Amniotic stem cell (primary cell): ENCODE results near the gene SNX25.

Experiments
- DNase-seq: peaks from one replicate; lab custom pipeline; 2025; lab: John Stamatoyannopoulos, UW

Gene SNX25

DNA sequence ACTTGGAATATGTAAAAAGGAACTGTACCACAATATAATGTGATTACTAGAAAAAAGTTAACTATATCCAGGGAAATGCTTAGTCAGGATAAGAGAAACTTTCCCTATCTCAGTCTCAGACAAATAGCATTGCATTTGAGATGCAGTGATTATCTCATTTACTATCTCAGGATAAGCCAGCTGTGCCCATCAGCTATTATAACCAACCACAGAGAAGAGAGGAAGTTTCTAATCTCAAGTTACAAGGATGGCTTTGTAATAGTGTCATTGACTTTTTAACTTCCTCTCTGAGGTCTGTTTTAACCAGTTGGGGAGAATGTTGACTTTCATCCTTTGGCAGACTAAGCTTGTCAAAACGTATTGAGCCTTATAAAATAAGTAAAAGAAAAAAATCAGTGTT, 56.5 kb downstream of the SNX25 start:
- no peak for DNase-seq

DNA sequence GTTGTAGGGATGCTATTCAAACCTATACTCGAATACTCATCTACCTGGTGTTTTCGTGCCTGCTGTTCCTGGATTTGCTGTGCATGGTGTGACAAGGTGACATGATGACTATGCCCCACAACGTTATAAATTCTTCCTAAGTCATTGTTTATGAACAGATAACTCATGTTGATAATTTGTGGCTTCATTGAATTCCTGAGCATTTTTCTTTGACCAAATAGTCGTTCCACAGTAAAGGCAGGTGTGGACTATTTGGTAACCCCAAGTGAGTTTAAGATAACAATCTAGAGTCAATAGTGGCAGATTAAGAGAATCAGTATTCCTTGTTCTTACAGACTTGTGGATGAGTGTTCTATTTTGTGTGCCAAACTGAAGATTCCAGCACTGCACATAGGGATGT, 59.9 kb downstream of the SNX25 start:
- no peak for DNase-seq

DNA sequence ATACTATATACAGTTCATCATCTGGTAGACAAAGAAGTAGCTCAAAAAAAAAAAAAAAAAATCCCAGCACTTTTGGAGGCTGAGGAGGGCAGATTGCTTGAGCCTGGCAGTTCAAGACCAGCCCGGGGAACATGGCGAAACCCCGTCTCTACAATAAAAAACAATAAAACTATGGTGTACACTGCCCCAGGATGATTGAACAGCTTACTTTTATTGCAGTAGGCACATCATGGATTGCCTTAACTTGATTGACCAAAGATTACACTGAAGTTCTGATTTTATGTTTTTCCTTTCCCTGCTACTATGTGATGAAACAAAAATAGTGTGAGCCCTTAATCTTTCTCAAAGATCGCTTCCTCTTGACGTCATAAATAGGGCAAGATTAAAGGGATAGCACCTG, 60.6 kb downstream of the SNX25 start:
- DNase-seq = no peak

DNA sequence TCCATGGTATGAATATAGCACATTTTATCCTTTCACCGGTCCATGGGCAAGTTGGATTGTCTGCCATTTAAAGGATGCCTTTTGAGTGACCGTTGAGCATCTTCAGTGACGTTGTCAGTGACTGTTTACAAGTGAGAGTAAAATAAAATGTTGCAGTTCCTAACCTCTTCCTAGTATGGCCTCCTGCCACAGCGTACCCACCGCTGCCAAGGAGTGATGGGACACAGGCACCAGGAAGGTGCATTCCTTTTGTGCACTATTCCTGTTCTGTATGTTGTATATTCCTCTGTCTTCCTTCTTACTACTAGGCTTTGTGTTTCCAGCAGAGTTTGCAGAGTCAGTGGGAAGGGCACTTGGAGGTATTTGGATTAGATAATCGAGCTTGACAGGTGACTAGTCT, 61.5 kb downstream of the SNX25 start:
- DNase-seq = no peak

DNA sequence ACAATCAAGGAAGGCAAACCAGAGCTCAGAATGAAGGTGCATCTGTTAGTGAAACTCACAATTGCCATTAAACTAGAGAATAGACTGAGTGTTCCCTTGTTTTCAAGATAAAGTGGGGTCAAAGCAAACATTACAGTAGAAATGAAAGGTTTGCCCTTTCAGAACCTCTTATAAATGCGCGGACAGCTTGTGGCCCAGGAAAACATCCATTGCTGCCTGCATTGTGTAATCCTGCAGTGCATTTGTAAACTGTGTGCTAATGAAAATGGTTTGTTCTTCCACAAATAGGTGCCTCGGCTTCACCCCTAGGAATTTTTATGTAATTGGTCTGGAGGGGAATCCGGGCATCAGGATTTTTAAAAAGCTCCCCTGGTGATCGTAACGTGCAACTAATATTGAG, 62.8 kb downstream of the SNX25 start:
- no peak for DNase-seq

DNA sequence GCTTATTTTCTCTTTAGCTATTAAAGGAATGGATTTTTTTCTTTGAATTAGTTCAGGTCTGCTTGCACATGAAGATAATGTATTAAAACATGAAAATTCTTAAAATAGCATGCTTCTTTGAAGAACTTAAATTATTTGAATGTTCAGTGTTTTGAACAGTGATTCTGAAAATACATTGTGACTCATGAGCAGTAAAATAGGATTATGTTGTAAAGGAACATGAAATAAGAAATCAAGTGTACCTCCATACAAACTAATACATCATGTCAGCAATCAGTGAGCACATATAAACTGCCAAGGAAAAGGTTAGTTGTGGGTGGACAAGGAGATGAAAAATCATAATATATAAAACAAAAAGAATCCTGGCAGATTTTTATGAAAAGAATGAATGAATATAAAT, 66.1 kb downstream of the SNX25 start:
- DNase-seq = no peak

DNA sequence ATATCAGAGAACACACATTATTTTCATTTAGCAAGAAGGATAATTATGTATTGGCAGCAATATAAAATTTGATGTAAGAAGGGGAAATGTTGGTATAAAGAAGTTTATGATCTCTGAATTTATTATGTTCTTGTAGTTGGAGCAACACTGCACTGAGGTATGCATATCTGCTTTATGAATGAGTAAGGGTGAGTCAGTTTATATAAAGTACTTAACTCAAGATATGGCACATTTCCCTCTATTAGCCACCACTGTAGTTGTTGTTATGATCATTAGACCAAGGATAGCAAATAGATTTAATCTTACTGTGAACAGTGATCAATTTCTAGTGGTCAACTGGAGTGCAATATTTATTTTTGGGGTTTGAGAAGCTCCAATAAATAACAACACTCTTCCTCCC, 66.6 kb downstream of the SNX25 start:
- DNase-seq = no peak

DNA sequence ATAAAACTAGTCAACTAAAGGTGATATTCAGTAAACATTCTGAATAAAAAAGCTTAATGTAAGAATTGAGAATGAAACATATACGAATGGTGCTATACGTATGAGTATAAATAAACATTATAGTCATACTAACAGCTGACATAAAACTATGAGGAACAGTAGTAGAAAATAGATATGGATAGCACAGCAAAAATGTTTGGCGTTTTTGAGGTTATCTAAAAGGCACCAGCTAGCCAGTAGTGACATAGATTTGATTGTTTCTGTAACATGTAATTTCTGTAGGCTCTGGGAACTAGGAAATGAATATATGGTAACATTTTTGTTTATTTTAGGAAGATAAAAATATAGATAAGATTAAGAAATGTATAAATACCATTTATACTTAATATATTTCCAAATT, 69.3 kb downstream of the SNX25 start:
- DNase-seq = no peak

DNA sequence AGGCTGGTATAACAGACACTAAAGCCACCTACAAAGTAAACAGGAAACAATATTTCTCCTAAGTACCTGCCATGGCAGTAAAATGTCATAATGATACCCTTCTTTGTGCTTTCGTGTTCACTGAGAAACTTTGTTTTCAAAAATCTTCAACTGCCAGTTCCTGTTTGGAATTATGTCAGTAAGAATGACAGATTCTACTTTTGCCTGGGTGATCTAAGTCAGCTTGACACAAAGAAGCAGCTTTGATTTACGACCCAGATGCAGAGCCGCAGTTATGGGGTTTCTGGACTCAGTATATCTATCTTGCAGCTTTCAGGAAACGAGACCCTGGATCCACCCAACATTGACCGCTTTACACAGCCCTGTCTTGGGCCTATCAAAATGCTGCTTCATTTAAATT, 71.2 kb downstream of the SNX25 start:
- DNase-seq = no peak

DNA sequence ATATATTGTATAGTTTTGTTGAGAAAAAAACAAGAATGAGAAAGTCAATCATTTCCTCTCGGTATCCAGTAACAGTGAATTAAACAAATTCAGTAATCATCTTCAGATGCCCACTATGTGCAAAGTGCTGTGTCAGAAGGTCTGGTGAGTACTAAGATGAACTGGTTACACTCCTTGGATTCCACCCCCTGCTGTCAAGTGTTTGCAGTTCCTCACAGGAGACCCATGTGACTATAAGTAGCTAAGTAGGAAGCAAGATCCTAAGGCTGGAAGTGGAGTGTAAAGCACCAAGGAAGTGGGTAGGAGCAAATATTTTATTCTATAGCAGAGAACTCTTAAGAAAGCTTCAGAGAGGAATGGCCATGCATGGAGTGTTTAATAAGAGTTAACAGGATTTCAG, 73.6 kb downstream of the SNX25 start:
- DNase-seq = no peak

DNA sequence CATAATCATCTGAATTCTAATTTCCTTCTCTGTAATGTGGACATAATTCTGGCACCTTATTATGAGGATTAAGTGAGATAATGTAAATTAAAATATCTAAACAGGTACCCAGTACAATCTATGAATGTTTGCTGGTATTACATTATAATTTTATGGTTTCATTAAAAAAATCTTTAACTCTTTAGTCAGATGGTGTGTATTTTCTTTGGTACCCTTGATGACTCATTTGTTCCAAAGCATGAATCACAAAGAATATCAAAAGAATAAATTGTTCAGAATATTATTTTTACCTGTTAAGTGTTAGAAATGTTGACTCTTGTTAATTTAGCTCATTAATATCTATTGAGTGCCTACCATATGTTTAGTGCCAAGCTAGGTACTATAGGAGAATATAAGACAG, 74.3 kb downstream of the SNX25 start:
- DNase-seq = peak; percentile 4

DNA sequence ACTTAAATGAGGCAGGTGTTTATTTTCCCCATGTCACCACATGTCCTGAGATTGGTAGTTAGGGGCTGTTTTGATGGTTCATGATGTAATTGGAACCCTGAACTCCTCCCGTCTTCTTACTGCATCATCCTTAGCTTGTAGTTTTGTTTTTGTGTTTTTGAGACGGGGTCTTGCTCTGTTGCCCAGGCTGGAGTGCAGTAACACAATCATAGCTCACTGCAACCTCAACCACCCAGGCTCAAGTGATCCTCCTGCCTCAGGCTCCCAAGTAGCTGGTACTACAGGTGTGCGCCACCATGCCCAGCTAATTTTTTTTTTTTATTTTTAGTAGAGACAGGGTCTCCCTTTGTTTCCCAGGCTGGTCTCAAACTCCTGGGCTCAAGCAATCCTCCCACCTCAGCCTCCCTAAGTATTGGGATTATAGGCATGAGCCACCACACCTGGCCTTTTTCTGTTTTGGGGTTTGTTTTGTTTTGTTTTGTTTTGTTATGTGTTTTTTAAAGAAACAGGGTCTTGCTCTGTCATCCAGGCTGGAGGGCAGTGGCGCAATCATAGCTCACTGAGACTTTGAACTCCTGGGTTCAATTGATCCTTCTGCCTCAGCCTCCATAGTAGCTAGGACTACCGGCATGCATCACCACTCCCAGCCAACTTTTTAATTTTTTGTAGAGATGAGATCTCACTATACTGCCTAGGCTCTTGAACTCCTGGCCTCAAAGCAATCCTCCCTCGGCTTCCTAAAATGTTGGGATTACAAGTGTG, 76.4 kb downstream of the SNX25 start:
- no peak for DNase-seq

DNA sequence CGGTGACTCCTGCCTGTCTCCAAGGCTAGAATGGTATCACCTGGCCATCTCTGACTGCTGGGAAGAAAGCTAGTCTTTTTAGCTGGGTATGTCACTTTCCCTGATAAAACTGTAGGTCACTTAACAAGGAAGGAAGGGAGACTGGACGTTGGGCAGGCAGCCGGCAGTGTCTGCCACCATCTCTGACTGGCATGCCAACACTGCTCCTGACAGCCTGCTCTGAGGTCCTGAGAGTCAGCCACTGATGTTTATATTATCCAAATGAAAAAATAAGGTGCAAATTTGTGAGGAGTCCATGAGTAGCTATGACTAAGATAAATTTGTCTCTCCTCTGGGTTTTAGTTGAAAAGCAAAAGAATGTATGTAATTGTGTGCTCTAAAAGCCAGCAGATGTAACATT, 77.2 kb downstream of the SNX25 start:
- no peak for DNase-seq

DNA sequence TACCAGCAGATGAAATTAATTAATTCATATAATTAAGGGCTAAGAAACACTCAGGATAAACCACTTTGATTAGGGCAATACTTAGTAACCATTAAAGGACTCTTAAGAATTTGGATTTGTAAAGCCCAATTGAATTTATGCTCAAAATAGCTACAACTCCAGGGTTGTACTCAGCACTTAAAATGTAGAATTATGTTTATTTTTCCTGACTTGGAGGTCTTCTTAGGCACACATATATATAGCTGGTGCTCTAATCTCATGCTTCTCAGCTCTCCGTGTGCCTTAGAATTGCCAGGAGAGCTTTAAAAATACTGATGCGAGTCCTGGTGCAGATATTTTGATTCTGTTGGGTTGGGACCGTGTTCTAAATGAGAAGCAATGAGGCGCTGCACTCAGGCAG, 77.6 kb downstream of the SNX25 start:
- no peak for DNase-seq

DNA sequence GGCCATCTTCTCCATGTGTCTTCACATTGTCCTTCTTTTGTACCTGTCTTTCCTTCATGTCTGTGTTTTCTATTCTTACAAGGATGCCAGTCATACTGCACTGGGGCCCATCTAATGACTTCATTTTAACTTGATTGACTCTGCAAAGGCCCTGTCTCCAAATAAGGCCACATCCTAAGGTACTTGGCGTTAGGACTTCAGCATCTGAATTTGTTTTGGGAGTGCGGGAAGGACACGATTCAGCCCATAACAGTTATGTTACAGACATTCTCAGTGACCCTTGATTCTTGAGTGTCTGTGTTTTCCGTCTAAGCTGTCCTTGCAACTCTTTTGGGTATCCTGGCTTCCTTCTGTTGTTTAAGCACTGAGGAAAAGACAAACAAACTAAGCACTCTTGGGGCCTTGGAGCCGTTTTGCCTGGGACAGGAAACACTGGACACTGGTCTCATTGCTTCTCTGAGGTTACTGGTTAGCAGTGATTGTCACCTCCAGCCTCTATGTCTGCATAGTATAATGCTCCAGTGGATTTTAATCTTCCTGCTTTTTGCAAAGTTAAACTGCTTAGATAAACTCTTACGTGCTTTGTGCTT, 80.7 kb downstream of the SNX25 start:
- DNase-seq = no peak

DNA sequence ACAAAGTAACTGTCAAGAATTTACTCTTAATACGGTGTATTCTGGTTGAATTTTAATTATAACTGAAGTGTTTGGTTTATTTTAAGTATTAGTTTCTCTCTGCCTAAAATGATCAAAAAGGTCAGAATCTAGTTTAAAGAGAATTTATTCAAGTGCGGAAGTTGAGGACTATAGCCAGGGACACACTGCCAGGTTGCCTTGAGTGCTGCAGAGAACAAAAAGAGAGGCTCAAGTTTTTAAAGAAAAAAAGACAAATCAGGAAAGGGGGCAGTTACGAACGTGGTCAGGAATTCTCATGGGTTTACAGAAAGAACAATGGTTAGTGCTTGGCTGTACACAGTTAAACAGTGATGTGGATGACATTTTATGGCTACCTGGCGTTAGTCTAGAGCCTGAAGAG, 81.3 kb downstream of the SNX25 start:
- no peak for DNase-seq

DNA sequence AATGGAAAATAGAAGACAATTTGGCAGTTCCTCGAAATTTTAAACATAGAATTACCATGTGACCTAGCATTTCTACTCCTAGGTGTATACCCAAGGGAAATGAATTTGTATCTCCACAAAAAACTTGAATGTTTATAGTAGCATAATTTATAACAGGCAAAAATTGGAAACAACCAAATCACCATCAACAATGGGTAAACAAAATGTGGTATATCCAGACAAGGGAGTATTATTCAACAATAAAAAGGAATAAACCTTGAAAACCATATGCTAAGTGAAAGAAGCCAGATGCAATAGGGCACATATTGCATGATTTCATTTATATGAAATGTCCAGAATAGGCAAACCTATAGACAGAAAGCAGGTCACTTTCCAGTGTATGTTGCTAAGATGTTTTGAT, 83.8 kb downstream of the SNX25 start:
- DNase-seq = no peak

DNA sequence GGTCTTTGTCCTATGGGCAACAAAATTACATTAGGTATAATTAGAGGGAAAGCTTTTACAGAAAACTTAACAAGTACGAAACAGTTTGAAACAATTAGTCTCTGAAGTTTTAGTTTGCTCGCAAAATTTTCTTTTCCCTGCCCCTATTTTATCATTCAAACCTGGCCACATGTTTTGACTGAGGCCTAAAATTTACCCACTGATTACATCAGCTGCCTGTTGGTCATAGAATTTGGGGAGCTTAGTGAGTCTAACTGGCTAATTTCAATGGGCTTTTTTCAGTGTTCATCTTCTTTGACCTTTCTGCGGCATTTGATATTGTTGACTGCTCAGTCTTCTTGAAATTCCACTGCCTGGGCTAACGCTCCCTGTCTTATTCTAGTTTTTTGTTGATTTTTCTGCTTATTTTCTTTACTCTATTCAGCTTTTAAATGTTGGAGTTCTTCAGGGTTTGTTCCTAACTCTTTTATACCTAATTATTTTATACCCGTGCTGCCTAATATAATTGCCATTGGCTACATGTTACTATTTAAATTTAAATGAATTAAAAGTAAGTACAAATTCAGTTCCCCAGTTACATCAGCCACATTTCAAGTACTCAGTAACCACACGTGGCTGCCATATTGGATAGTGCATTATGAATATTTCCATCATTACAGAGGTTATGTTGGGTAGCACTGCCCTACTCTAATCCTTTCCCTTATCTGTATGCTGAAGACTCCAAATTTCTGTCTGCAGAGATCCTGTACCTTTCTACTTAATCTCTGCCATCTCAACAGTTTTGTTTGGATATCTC, 87.5 kb downstream of the SNX25 start:
- no peak for DNase-seq

DNA sequence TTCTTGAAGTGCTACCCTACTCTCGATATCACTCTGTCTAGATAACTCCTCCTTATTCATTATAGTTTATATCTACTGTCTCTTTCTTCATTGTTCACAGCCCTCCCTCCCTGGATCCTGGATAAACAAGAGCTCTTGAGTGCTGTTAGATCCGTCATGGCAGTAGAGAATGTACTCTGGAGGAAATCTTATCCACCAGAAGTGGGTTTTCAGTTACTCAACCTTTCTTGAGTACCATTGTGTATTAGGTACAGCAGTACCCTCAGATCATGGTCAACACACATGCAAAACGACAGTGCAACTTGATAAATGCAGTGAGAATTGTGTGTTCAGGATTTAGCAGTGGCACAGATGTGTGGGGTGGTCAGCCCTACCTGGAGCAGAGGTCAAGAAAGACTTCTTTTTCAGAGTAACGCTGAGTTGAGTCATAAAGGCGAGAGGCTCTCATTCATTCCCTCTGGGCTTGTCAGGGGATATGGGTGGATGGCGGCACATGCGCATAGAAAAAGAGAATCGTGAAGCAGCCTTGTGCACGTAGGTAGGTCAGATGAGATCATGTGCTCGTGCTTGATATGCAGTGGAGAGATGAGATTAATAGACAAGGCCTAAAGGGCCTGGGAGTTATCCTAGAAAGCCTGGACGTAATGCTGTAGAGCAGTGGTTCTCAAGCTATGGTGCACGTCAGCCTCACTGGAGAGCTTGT, 89.5 kb downstream of the SNX25 start:
- no peak for DNase-seq

DNA sequence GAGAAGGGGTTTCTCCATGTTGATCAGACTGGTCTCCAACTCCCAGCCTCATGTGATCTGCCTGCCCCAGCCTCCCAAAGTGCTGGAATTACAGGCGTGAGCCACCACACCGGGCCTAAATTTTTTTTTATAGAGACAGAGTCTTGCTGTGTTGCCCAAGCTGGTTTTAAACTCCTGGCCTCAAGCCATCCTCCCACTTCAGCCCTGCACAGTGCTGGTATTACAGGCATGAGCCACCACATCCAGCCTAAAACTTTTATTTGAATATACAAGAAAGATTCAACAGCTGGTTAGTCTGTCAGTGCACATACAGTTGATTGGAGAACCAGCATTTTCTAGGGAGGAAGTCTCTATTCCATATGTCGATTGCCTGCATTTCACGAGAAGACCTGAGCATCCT, 95.1 kb downstream of the SNX25 start:
- no peak for DNase-seq

DNA sequence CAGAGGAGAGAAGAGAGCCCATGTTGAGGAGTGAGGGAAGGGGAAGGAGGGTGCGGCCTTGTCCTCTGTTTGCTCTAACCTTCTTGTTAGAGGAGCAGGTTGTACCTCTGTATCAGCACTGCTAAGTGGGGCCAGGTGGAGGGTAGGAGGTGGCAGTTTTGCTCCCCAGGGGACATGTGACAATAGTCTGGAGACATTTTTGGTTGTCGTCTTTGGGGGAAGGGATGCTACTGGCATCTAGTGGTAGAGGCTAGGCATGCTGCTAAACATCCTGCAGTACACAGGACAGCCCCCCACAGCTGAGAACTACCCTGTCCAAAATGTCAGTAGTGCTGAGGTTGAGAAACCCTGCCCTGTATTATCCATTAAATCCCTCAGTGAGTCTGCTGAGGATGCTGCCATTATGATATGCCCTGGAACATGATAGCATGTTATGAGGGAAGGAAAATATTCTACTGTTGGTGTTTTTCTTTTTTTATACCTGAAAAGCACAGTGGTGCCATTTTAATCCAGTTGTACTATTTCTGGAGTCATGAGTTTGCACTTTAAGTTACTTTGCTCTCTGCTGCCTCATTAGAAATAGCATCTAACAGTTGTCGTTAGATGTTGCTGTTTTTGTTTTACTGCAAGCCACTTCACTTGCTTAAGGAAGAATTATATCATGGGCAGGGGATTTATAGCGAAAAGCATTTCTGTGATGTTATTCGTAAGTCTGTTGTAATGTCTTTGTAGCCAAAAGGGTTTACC, 95.7 kb downstream of the SNX25 start:
- no peak for DNase-seq

DNA sequence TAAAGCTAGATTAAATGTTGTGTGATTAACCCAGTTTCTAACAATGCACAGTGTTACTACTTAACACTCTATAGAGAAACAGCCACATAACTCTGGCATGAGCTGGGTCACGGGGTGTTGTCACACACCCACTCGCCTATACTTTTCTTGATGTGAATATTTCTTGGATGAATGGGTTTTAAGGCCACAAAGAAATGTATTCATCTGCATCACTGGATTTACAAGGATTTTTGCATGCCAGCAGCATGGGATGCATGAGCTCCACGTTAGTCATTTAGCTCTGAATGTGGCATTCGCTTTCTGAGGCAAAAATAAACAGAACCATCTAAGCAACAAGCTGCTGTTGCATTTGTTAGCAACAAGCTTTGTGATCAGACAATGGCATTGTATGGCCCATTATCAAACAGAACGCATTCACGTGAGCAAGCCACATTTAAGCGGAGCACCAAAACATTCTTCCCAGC, 96.6 kb downstream of the SNX25 start:
- DNase-seq = peak; percentile 92
